HG02571 (cell line): ENCODE measurements around the gene CYP2W1.
"Not testable (repeated sequence)": the region's sequence is repeated elsewhere in the genome, so short reads cannot be mapped to it uniquely, and the experiment has no call there.

Experiments used
- ATAC-seq: cut with Tn5 transposase; IDR thresholded peaks from one replicate; pipeline ENCODE4 v1.9.1; 2021; ENCODE audit warnings: mild to moderate bottlenecking, moderate library complexity; ENCODE audit not compliant: unreplicated experiment

CYP2W1 gene

GRCh38 chr7:1027242-1028043, 44.5 kb downstream of the CYP2W1 start:
- ATAC-seq = peak; percentile 2

GRCh38 chr7:1028044-1028770, 45.2 kb downstream of the CYP2W1 start:
- ATAC-seq = peak; percentile 49

- ATAC-seq = no peak
Observed at GRCh38 chr7:1028775-1029636, 46.0 kb downstream of the CYP2W1 start.

GRCh38 chr7:1029637-1030443, 46.9 kb downstream of the CYP2W1 start:
- no peak for ATAC-seq

- no peak for ATAC-seq
Observed at GRCh38 chr7:1030444-1031070, 47.6 kb downstream of the CYP2W1 start.

- no peak for ATAC-seq
Observed at GRCh38 chr7:1031716-1032455, 48.9 kb downstream of the CYP2W1 start.

GRCh38 chr7:1032536-1033181, 49.7 kb downstream of the CYP2W1 start:
- ATAC-seq = no peak

GRCh38 chr7:1033546-1034145, 50.7 kb downstream of the CYP2W1 start:
- ATAC-seq = no peak

- ATAC-seq = not testable (repeated sequence)
Observed at GRCh38 chr7:1034769-1035168, 51.8 kb downstream of the CYP2W1 start.

GRCh38 chr7:1036164-1036928, 53.4 kb downstream of the CYP2W1 start:
- ATAC-seq = not testable (repeated sequence)
